ENCODE data around the gene MYO9B.
A peak's percentile ranks its signal among the peaks of the same experiment; 100 is the strongest.
"Not testable (repeated sequence)": the region's sequence is repeated elsewhere in the genome, so short reads cannot be mapped to it uniquely, and the experiment has no call there.

MYO9B gene

GRCh38 chr19:17090583-17090982 lies 15.0 kb downstream of the MYO9B start:
- H3K27ac ChIP-seq (ENCODE audit: low read depth, low read length) = no peak overlapping the region
- H3K79me2 ChIP-seq (ENCODE audit: control insufficient read depth, low read length) = peaks cover 100% of the 10 kb centered on the region
- no peaks in the 10 kb centered on the region for H3K27me3 ChIP-seq (ENCODE audit: control insufficient read depth, low read length)
- no peak for TF ChIP-seq EZH2phosphoT487 (IDR thresholded peaks at IDR 0.05; ENCODE audit: borderline replicate concordance, low read length)
- TF ChIP-seq CTCF (IDR thresholded peaks at IDR 0.05; ENCODE audit: low read depth, low read length, poor library complexity, severe bottlenecking) = no peak
- no peaks in the 10 kb centered on the region for H3K9me2 ChIP-seq (replicated peaks; ENCODE audit: control insufficient read depth, low read length)
- H3K4me1 ChIP-seq (ENCODE audit: control insufficient read depth, low read length) = peaks cover 23% of the 10 kb centered on the region
- no peak overlapping the region for H3K4me3 ChIP-seq (ENCODE audit: low read length)
- peaks cover 34% of the 10 kb centered on the region for H3K36me3 ChIP-seq (ENCODE audit: control insufficient read depth, low read length)
- no peaks in the 10 kb centered on the region for H3F3A ChIP-seq (ENCODE audit: control insufficient read depth, insufficient read depth)
- H4K20me1 ChIP-seq (ENCODE audit: control insufficient read depth, insufficient read depth, low read depth, low read length) = peaks cover 17% of the 10 kb centered on the region
- no peaks in the 10 kb centered on the region for H3K9me3 ChIP-seq (ENCODE audit: control insufficient read depth, insufficient read depth, low read length)
- no peak overlapping the region for H3K4me2 ChIP-seq (ENCODE audit: low read length)

DNA sequence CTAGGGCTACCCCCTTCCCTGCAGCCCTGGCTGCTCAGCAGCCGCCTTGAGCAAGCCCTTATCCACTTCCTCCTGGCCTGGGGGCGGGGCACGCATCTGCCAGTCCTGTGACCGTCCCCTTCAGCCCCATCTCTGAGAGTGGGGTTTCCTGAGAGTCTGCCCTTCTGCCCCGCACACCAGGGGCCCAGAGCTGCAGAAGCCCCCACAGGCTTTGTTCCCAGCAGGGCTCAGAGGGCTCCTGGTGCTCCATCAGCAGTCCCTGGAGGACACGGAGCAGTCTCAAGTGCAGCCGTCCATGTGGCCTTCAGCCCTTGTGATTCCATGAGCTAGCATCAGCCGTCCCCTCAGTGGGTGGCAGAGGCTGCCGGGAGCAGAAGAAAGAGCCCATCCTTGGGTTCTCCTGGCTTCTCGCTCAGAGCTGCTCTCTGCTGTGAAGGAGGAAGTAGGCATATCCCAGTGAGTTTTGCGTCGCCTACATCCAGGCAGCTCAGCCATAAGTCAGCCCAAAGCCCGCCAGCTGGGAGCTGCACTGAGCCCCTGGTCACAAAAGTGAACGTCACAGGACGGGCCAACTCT lies 16.3 kb downstream of the MYO9B start:
- no peaks in the 10 kb centered on the region for H3K9me2 ChIP-seq (replicated peaks; ENCODE audit: control insufficient read depth, low read length)
- H3K4me2 ChIP-seq (ENCODE audit: low read length) = 0 out of 2 replicates have a peak overlapping the region, but pooled peaks have one; percentile 8
- H4K20me1 ChIP-seq (ENCODE audit: control insufficient read depth, insufficient read depth, low read depth, low read length) = peaks cover 12% of the 10 kb centered on the region
- H3K36me3 ChIP-seq (ENCODE audit: control insufficient read depth, low read length) = peaks cover 21% of the 10 kb centered on the region
- peaks cover 100% of the 10 kb centered on the region for H3K79me2 ChIP-seq (ENCODE audit: control insufficient read depth, low read length)
- no peaks in the 10 kb centered on the region for H3K27me3 ChIP-seq (ENCODE audit: control insufficient read depth, low read length)
- no peak overlapping the region for H3K4me3 ChIP-seq (ENCODE audit: low read length)
- H3K9me3 ChIP-seq (ENCODE audit: control insufficient read depth, insufficient read depth, low read length) = no peaks in the 10 kb centered on the region
- no peak overlapping the region for H3K27ac ChIP-seq (ENCODE audit: low read depth, low read length)
- no peaks in the 10 kb centered on the region for H3F3A ChIP-seq (ENCODE audit: control insufficient read depth, insufficient read depth)
- TF ChIP-seq EZH2phosphoT487 (IDR thresholded peaks at IDR 0.05; ENCODE audit: borderline replicate concordance, low read length) = no peak
- TF ChIP-seq CTCF (IDR thresholded peaks at IDR 0.05; ENCODE audit: low read depth, low read length, poor library complexity, severe bottlenecking) = no peak
- peaks cover 23% of the 10 kb centered on the region for H3K4me1 ChIP-seq (ENCODE audit: control insufficient read depth, low read length)

DNA sequence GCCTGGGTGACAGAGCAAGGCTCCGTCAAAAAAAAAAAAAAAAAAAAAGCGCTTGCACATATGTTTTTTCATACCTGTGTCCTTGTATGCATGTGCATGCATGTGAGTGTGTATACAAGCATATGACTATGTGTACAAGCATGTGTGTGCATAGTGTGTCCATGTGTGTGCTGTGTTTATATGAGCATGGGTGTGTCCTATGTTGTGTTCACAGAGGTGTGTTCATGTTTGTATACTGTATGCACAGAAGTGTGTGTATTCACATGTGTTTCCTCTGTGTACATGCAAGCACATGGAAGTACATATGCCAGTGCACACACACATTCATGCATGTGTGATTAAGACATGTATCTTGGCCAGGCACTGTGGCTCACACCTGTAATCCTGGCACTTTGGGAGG lies 17.1 kb downstream of the MYO9B start:
- TF ChIP-seq EZH2phosphoT487 (IDR thresholded peaks at IDR 0.05; ENCODE audit: borderline replicate concordance, low read length) (no peak), CTCF (IDR thresholded peaks at IDR 0.05; ENCODE audit: low read depth, low read length, poor library complexity, severe bottlenecking) (no peak)
- Histone ChIP-seq H3K27ac (ENCODE audit: low read depth, low read length) (no peak overlapping the region), H3K36me3 (ENCODE audit: control insufficient read depth, low read length) (peaks cover 17% of the 10 kb centered on the region), H3F3A (ENCODE audit: control insufficient read depth, insufficient read depth) (no peaks in the 10 kb centered on the region), H4K20me1 (ENCODE audit: control insufficient read depth, insufficient read depth, low read depth, low read length) (peaks cover 12% of the 10 kb centered on the region), H3K9me3 (ENCODE audit: control insufficient read depth, insufficient read depth, low read length) (no peaks in the 10 kb centered on the region), H3K4me1 (ENCODE audit: control insufficient read depth, low read length) (peaks cover 23% of the 10 kb centered on the region), H3K4me2 (ENCODE audit: low read length) (no peak overlapping the region), H3K27me3 (ENCODE audit: control insufficient read depth, low read length) (no peaks in the 10 kb centered on the region), H3K79me2 (ENCODE audit: control insufficient read depth, low read length) (peaks cover 100% of the 10 kb centered on the region), H3K4me3 (ENCODE audit: low read length) (no peak overlapping the region), H3K9me2 (replicated peaks; ENCODE audit: control insufficient read depth, low read length) (no peaks in the 10 kb centered on the region)

- peaks cover 22% of the 10 kb centered on the region for H3K4me1 ChIP-seq (ENCODE audit: control insufficient read depth, low read length)
- H3F3A ChIP-seq (ENCODE audit: control insufficient read depth, insufficient read depth); H4K20me1 ChIP-seq (ENCODE audit: control insufficient read depth, insufficient read depth, low read depth, low read length); H3K27me3 ChIP-seq (ENCODE audit: control insufficient read depth, low read length); H3K4me3 ChIP-seq (ENCODE audit: low read length); H3K4me2 ChIP-seq (ENCODE audit: low read length); H3K9me3 ChIP-seq (ENCODE audit: control insufficient read depth, insufficient read depth, low read length); H3K9me2 ChIP-seq (replicated peaks; ENCODE audit: control insufficient read depth, low read length); H3K27ac ChIP-seq (ENCODE audit: low read depth, low read length): not testable (repeated sequence)
- peaks cover 97% of the 10 kb centered on the region for H3K79me2 ChIP-seq (ENCODE audit: control insufficient read depth, low read length)
- H3K36me3 ChIP-seq (ENCODE audit: control insufficient read depth, low read length) = peaks cover 24% of the 10 kb centered on the region
Observed at GRCh38 chr19:17094694-17095093, 19.1 kb downstream of the MYO9B start.
